Measurements from ENCODE around the gene ZBTB20.
A peak's percentile ranks its signal among the peaks of the same experiment; 100 is the strongest.
"Not testable (repeated sequence)": the region's sequence is repeated elsewhere in the genome, so short reads cannot be mapped to it uniquely, and the experiment has no call there.

The ZBTB20 gene

GRCh38 chr3:115146418-115147328, at the start of gene ZBTB20:
Gene ZBTB20, minus strand, starts transcription at chr3:115147288.
- DNase-seq (ENCODE audit: low spot score) = peak; percentile 46
- FAIRE-seq = no peak

- FAIRE-seq = no peak
- DNase-seq (ENCODE audit: low spot score) = no peak
These were observed 47.4 kb upstream of the ZBTB20 start for GRCh38 chr3:115194476-115194875.

- no peak for FAIRE-seq
- no peak for DNase-seq (ENCODE audit: low spot score)
These were observed 43.7 kb upstream of the ZBTB20 start for GRCh38 chr3:115190747-115191146.

GRCh38 chr3:115187149-115187757, 40.2 kb upstream of the ZBTB20 start:
- no peak for DNase-seq (ENCODE audit: low spot score)
- FAIRE-seq = no peak

- no peak for DNase-seq (ENCODE audit: low spot score)
- FAIRE-seq = no peak
These were observed 39.5 kb upstream of the ZBTB20 start for GRCh38 chr3:115186351-115187148.

- not testable (repeated sequence) for FAIRE-seq; DNase-seq (ENCODE audit: low spot score)
These were observed 37.9 kb upstream of the ZBTB20 start for GRCh38 chr3:115184859-115185572.

GRCh38 chr3:115178930-115179329, 31.8 kb upstream of the ZBTB20 start:
- not testable (repeated sequence) for FAIRE-seq; DNase-seq (ENCODE audit: low spot score)

GRCh38 chr3:115169808-115170207, 22.7 kb upstream of the ZBTB20 start:
- DNase-seq (ENCODE audit: low spot score) = no peak
- FAIRE-seq = peak; percentile 84

GRCh38 chr3:115165701-115166100, 18.6 kb upstream of the ZBTB20 start:
- DNase-seq (ENCODE audit: low spot score) = no peak
- FAIRE-seq = no peak

- DNase-seq (ENCODE audit: low spot score) = no peak
- no peak for FAIRE-seq
These were observed 18.2 kb upstream of the ZBTB20 start for GRCh38 chr3:115165266-115165665.

GRCh38 chr3:115164374-115165221, 17.5 kb upstream of the ZBTB20 start:
- FAIRE-seq (no peak), DNase-seq (ENCODE audit: low spot score) (no peak)

GRCh38 chr3:115162759-115163158, 15.7 kb upstream of the ZBTB20 start:
- no peak for FAIRE-seq
- DNase-seq (ENCODE audit: low spot score) = no peak

- no peak for FAIRE-seq
- no peak for DNase-seq (ENCODE audit: low spot score)
These were observed 14.8 kb upstream of the ZBTB20 start for GRCh38 chr3:115161866-115162265.

GRCh38 chr3:115161168-115161834, 14.2 kb upstream of the ZBTB20 start:
- DNase-seq (ENCODE audit: low spot score) (no peak), FAIRE-seq (no peak)

- DNase-seq (ENCODE audit: low spot score) = no peak
- FAIRE-seq = no peak
These were observed 13.2 kb upstream of the ZBTB20 start for GRCh38 chr3:115160295-115160694.

- DNase-seq (ENCODE audit: low spot score) (no peak), FAIRE-seq (no peak)
These were observed 9.1 kb upstream of the ZBTB20 start for GRCh38 chr3:115156046-115156654.

GRCh38 chr3:115154611-115155010, 7.5 kb upstream of the ZBTB20 start:
- DNase-seq (ENCODE audit: low spot score) (no peak), FAIRE-seq (no peak)

- DNase-seq (ENCODE audit: low spot score) = no peak
- no peak for FAIRE-seq
These were observed 4.8 kb upstream of the ZBTB20 start for GRCh38 chr3:115151921-115152320.

GRCh38 chr3:115148142-115148790, 1.2 kb upstream of the ZBTB20 start:
- FAIRE-seq = no peak

More at GRCh38 chr3:115148142-115148790, 1.2 kb upstream of the ZBTB20 start:
- no peak for DNase-seq (ENCODE audit: low spot score)
